Measurements from ENCODE around the gene FBXL13.
A peak's percentile ranks its signal among the peaks of the same experiment; 100 is the strongest.

The FBXL13 gene

DNA sequence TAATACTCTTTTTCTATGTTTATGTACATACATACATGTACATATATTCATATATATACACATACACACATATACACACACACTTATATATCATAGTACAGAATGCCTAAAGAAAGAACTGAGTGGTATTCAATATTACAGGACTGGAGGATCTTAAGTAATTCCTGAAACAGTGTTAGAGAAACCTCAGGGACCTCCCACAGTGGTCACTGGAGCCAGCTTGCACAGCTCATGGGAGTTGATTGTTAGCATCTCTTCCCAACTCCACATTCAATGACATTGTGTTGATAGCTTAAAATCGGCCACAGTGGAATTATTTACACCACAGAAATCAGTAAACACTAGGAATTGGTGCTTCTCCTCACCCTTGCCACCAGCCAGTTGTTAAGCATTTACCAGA, 155.8 kb downstream of the FBXL13 start:
- TF ChIP-seq, protein P1, sequence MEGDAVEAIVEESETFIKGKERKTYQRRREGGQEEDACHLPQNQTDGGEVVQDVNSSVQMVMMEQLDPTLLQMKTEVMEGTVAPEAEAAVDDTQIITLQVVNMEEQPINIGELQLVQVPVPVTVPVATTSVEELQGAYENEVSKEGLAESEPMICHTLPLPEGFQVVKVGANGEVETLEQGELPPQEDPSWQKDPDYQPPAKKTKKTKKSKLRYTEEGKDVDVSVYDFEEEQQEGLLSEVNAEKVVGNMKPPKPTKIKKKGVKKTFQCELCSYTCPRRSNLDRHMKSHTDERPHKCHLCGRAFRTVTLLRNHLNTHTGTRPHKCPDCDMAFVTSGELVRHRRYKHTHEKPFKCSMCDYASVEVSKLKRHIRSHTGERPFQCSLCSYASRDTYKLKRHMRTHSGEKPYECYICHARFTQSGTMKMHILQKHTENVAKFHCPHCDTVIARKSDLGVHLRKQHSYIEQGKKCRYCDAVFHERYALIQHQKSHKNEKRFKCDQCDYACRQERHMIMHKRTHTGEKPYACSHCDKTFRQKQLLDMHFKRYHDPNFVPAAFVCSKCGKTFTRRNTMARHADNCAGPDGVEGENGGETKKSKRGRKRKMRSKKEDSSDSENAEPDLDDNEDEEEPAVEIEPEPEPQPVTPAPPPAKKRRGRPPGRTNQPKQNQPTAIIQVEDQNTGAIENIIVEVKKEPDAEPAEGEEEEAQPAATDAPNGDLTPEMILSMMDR (conservative IDR thresholded peaks at IDR 0.05; ENCODE audit: low read depth), result no peak
- no peak for DNase-seq (ENCODE audit: low spot score)
- H3K27ac ChIP-seq, result no peak overlapping the region
- CTCF ChIA-PET, result no interaction called here
- POLR2A ChIA-PET (ENCODE audit: low non-redundant PET), result no interaction called here

- TF ChIP-seq, protein P1 (conservative IDR thresholded peaks at IDR 0.05; ENCODE audit: low read depth), result no peak
- CTCF ChIA-PET, result interaction anchor here (0.5 to 0.6 kb wide), 2 partner anchors 43 to 158 kb away, joined by 3 to 4 read pairs; no protein-coding TSS in a partner anchor
Observed at GRCh38 chr7:102917436-102918353, 156.9 kb downstream of the FBXL13 start.

GRCh38 chr7:102916881-102917280, 157.7 kb downstream of the FBXL13 start:
- DNase-seq (ENCODE audit: low spot score), result no peak
- TF ChIP-seq, protein P1 (conservative IDR thresholded peaks at IDR 0.05; ENCODE audit: low read depth), result no peak
- POLR2A ChIA-PET (ENCODE audit: low non-redundant PET), result no interaction called here
- no peak overlapping the region for H3K27ac ChIP-seq
- CTCF ChIA-PET, result no interaction called here

More at GRCh38 chr7:102917436-102918353, 156.9 kb downstream of the FBXL13 start:
- no peak for DNase-seq (ENCODE audit: low spot score)
- POLR2A ChIA-PET (ENCODE audit: low non-redundant PET), result no interaction called here
- no peak overlapping the region for H3K27ac ChIP-seq

GRCh38 chr7:102916426-102916825, 158.2 kb downstream of the FBXL13 start:
- TF ChIP-seq, protein P1 (conservative IDR thresholded peaks at IDR 0.05; ENCODE audit: low read depth), result no peak
- ChIA-PET CTCF (interaction anchor here (0.8 kb wide), 1 partner anchor 79 kb away, joined by 5 read pairs; no protein-coding TSS in a partner anchor), POLR2A (ENCODE audit: low non-redundant PET) (no interaction called here)
- DNase-seq (ENCODE audit: low spot score), result peak; percentile 56
- no peak overlapping the region for H3K27ac ChIP-seq

GRCh38 chr7:102914585-102914984, 160.0 kb downstream of the FBXL13 start:
- TF ChIP-seq, protein P1 (conservative IDR thresholded peaks at IDR 0.05; ENCODE audit: low read depth), result no peak
- H3K27ac ChIP-seq, result no peak overlapping the region
- no peak for DNase-seq (ENCODE audit: low spot score)
- ChIA-PET POLR2A (ENCODE audit: low non-redundant PET) (no interaction called here), CTCF (no interaction called here)

- TF ChIP-seq, protein P1 (conservative IDR thresholded peaks at IDR 0.05; ENCODE audit: low read depth), result no peak
- H3K27ac ChIP-seq, result no peak overlapping the region
- ChIA-PET CTCF (interaction anchor here (0.6 kb wide), 1 partner anchor 64 kb away, joined by 3 read pairs; no protein-coding TSS in a partner anchor), POLR2A (ENCODE audit: low non-redundant PET) (no interaction called here)
- no peak for DNase-seq (ENCODE audit: low spot score)
Observed at GRCh38 chr7:102913826-102914225, 160.8 kb downstream of the FBXL13 start.

Data from RWPE1 (cell line).